Measurements from ENCODE around the gene ARHGAP30. TPM values are rescaled to one million over a fixed set of nuclear protein-coding genes. Genes with fewer than 3 reads are reported as not detected.

The ARHGAP30 gene
- polyA plus RNA-seq, 1 of the 3 experiments (the other 2 are of a cell fraction) = not detected

DNA sequence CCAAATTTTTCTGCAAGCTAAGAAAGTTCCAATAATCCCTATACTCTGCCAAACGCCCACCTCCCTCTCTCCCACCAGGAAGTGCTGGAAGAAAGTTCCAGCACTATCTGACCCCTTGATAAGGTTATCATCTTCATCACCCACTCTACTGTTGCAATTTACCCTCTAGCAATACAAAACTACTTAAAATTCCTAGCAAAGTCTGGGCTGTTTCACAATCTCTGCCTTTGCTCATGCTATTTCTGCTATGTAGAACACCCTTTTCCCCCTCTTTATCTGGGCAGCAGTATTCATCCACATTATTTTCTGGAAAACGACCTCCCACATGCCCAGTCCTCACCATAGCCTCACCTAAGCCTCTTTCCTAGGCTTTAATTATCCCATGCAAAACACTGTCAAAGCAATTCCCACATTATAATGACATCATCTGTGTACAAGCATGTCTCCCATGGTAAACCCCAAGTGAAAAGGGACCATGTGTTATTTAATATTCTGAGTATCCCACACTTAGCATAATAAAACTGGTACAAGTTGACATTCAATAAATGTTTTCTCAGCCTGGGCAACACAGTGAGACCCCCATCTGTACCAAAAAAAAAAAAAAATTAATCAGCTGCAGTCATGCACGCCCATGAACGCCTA, 60.7 kb downstream of the ARHGAP30 start:
- TF ChIP-seq YY1 (IDR thresholded peaks at IDR 0.05; ENCODE audit: low read depth) (no peak), EP300 (IDR thresholded peaks at IDR 0.05; ENCODE audit: borderline replicate concordance in 1 of 2, low read depth in 1 of 2, low read length in 1 of 2) (no peak), NFIC (IDR thresholded peaks at IDR 0.05; ENCODE audit: borderline replicate concordance) (no peak), GABPA (IDR thresholded peaks at IDR 0.05; ENCODE audit: low read depth) (no peak), RXRA (IDR thresholded peaks at IDR 0.05; ENCODE audit: borderline replicate concordance, low read depth) (no peak), CHD2 (IDR thresholded peaks at IDR 0.05; ENCODE audit: low read length, partially characterized antibody) (no peak), ELF1 (IDR thresholded peaks at IDR 0.05) (no peak), POLR2AphosphoS5 (IDR thresholded peaks at IDR 0.05; ENCODE audit: low read depth, low read length) (no peak), RFX5 (IDR thresholded peaks at IDR 0.05; ENCODE audit: low read length) (no peak), FOXJ3 (CRISPR knock-in tag; IDR thresholded peaks at IDR 0.05) (no peak), MEF2A (IDR thresholded peaks at IDR 0.05; ENCODE audit: borderline replicate concordance, low read depth) (no peak), RCOR1 (IDR thresholded peaks at IDR 0.05; ENCODE audit: low read length) (no peak), TCF12 (IDR thresholded peaks at IDR 0.05) (no peak)
- Histone ChIP-seq H3K4me1 (ENCODE audit: control insufficient read depth in 1 of 2, insufficient read depth in 2 of 2, low read depth in 1 of 2, low read length in 1 of 2) (no peaks in the 10 kb centered on the region), H4K20me1 (ENCODE audit: insufficient read depth) (no peaks in the 10 kb centered on the region), H2AFZ (ENCODE audit: low read depth) (no peak overlapping the region), H3K27ac (ENCODE audit: low read depth in 2 of 2, low read length in 1 of 2) (no peak overlapping the region), H3K79me2 (ENCODE audit: insufficient read depth) (no peaks in the 10 kb centered on the region), H3F3A (replicated peaks; ENCODE audit: insufficient read depth) (no peaks in the 10 kb centered on the region), H3K4me2 (no peak overlapping the region), H3K27me3 (ENCODE audit: insufficient read depth) (no peaks in the 10 kb centered on the region), H3K36me3 (replicated peaks in 1 of 2; ENCODE audit: control insufficient read depth in 1 of 2, insufficient read depth in 2 of 2, low read length in 1 of 2) (no peaks in the 10 kb centered on the region), H3K9me3 (no peaks in the 10 kb centered on the region), H3K4me3 (ENCODE audit: low read depth in 2 of 2, low read length in 1 of 2) (no peak overlapping the region), H3K9ac (no peak overlapping the region), H3K9me2 (no peaks in the 10 kb centered on the region)
- DNase-seq = no peak
- 60% methylated on average over 4 of the region's 4 CpGs for WGBS (ENCODE audit: low lambda C conversion rate)
- POLR2A ChIA-PET = no interaction called here
- CTCF ChIA-PET = interaction anchor here (2.4 kb wide), 1 partner anchor 19 kb away, joined by 8 read pairs; no protein-coding TSS in a partner anchor

- no peak overlapping the region for H3K9ac ChIP-seq
- no peak overlapping the region for H2AFZ ChIP-seq (ENCODE audit: low read depth)
- TF ChIP-seq NFIC (IDR thresholded peaks at IDR 0.05; ENCODE audit: borderline replicate concordance) (no peak), FOSL2 (IDR thresholded peaks at IDR 0.05; ENCODE audit: borderline replicate concordance, low read depth) (no peak), FOXM1 (IDR thresholded peaks at IDR 0.05; ENCODE audit: low read depth) (no peak)
- TF ChIP-seq, protein P1, sequence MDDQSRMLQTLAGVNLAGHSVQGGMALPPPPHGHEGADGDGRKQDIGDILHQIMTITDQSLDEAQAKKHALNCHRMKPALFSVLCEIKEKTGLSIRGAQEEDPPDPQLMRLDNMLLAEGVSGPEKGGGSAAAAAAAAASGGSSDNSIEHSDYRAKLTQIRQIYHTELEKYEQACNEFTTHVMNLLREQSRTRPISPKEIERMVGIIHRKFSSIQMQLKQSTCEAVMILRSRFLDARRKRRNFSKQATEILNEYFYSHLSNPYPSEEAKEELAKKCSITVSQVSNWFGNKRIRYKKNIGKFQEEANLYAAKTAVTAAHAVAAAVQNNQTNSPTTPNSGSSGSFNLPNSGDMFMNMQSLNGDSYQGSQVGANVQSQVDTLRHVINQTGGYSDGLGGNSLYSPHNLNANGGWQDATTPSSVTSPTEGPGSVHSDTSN (IDR thresholded peaks at IDR 0.05) = no peak
- H3K9me3 ChIP-seq = no peaks in the 10 kb centered on the region
- H3K4me2 ChIP-seq = no peak overlapping the region
- H3K36me3 ChIP-seq (replicated peaks in 1 of 2; ENCODE audit: control insufficient read depth in 1 of 2, insufficient read depth in 2 of 2, low read length in 1 of 2) = no peaks in the 10 kb centered on the region
- no peaks in the 10 kb centered on the region for H3K27me3 ChIP-seq (ENCODE audit: insufficient read depth)
- H3F3A ChIP-seq (replicated peaks; ENCODE audit: insufficient read depth) = no peaks in the 10 kb centered on the region
- H3K9me2 ChIP-seq = no peaks in the 10 kb centered on the region
- no peaks in the 10 kb centered on the region for H4K20me1 ChIP-seq (ENCODE audit: insufficient read depth)
- H3K4me1 ChIP-seq (ENCODE audit: control insufficient read depth in 1 of 2, insufficient read depth in 2 of 2, low read depth in 1 of 2, low read length in 1 of 2) = no peaks in the 10 kb centered on the region
- no peaks in the 10 kb centered on the region for H3K79me2 ChIP-seq (ENCODE audit: insufficient read depth)
- ChIA-PET CTCF (interaction anchor here (1.5 to 2.4 kb wide), 2 partner anchors 10 to 17 kb away, joined by 3 to 8 read pairs; no protein-coding TSS in a partner anchor), POLR2A (no interaction called here)
- H3K27ac ChIP-seq (ENCODE audit: low read depth in 2 of 2, low read length in 1 of 2) = no peak overlapping the region
- DNase-seq = no peak
- no peak overlapping the region for H3K4me3 ChIP-seq (ENCODE audit: low read depth in 2 of 2, low read length in 1 of 2)
- 80% methylated on average over 2 of the region's 2 CpGs for WGBS (ENCODE audit: low lambda C conversion rate)
Measured at GRCh38 chr1:161007369-161007768, 62.3 kb downstream of the ARHGAP30 start.

Data from SK-N-SH (cell line).